CD4-positive, alpha-beta T cell treated with Interferon gamma for 1 hour (primary cell): ENCODE measurements around the gene STMN1.

Experiments used
- DNase-seq: peaks from one replicate; pipeline ENCODE4 v3.0.0-alpha.2; 2020

Gene STMN1

DNA sequence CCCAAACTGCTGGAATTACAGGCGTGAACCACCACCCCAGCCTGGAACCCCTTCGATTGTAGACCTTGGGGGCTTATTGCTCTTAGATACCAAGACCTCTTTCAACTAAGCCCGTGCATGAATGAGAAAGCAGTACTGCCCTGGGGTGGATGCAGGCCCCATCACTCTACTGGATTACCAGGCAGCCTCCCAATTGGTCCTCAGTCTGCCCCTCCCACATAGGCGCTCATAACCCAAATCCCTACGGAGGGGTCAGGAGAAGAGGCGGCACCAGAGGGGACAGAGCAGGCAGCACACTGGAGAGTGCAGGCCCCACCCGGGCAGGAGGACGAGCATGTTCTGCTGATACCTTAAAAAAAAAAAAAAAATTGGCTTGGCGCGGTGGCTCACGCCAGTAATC lies 12.4 kb upstream of the STMN1 start:
- no peak for DNase-seq

DNA sequence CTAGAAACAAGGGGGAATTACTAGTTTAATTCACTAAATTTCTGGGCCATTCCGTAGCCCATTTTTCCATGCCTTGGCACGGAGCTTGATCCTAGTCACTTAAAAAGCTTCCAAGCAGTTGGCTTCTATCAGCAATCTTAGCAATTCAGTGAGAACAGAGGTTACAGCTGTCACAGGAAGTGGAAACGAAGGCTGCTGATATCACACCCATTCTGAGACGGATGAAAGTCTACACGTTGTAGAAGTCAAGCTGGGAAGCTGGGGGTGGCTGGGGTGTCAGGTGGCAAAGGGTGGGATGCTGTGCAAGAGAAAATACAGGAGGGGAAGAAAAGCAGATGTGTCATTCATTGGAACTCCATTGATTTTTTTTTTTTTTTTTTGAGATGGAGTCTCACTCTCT lies 11.8 kb upstream of the STMN1 start:
- DNase-seq: no peak

DNA sequence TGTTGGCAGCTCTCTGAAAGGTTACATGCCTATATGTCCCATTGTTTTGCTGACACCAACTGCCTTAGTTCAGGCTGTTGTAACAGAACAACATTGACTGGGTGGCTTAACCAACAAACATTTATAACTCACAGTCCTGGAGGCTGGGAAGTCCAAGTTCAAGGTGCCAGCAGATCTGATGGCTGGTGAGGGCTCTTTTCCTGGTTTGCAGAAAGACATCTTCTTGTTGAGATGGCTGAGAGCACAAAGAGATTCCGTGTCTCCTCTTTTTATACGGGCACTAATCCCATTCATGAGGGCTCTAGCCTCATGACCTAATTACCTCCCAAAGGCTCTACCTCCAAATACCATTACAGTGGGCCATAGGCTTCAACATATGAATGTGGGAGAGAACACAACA lies 10.2 kb upstream of the STMN1 start:
- no peak for DNase-seq

DNA sequence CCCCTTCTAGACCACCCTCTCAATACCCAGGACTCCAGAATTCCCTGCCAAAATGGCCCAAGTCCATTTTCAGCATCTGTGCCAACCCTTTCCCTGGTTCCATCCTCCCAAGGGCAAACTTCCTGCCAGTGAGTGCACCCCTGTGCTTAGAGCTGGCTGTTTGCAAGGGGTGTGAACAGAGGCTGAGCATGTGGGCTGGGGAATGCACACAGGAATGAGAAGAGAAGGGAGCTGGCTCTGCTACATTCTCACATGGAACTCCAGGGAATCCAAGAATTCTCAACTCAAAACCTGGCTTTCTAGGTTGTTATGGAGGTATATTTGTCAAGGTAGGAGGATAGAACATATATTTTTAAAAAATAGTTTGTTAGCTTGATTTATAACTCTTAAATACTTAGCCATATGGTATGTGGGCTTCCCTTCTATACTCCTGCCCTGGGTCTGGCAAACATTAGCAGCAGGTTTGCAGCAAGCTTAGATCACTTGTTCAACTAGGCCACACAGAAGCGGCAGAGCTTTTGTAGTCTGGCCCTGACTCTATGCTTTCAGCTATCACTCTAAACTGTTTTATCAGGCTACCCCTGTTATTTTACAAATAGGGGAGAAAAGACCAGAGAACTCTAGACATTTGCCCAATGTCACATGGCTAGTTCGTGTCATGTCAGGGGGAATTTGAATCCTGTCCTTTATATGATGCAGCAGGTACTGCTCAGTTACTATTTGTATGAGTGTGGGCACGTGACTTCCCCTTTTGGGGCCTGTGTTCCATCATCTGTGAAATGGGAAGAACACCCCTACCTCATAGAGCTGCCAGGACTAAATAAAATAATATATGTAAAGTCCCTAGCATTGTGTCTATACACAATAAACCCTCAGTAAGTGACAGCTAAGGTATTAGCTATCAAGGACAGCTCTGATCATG lies 8.1 kb upstream of the STMN1 start:
- DNase-seq: no peak

DNA sequence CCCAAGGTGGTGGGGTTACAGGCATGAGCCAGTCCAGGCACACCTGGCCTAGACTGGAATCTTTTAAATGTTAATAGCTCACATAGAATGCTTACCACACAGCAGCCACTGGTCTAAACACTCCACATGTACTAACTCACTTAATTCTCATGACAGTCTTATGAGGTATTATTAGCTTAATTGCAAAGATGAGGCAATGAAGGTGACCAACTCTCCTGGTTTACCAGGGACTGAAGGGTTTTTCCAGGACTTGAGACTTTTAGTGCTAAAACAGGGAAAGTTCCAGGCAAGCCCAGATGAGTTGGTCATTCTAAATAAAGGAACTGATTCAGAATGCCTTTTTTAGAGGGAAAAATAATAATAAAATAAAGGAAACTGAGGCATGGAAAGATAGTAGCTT lies 7.0 kb upstream of the STMN1 start:
- DNase-seq: no peak

DNA sequence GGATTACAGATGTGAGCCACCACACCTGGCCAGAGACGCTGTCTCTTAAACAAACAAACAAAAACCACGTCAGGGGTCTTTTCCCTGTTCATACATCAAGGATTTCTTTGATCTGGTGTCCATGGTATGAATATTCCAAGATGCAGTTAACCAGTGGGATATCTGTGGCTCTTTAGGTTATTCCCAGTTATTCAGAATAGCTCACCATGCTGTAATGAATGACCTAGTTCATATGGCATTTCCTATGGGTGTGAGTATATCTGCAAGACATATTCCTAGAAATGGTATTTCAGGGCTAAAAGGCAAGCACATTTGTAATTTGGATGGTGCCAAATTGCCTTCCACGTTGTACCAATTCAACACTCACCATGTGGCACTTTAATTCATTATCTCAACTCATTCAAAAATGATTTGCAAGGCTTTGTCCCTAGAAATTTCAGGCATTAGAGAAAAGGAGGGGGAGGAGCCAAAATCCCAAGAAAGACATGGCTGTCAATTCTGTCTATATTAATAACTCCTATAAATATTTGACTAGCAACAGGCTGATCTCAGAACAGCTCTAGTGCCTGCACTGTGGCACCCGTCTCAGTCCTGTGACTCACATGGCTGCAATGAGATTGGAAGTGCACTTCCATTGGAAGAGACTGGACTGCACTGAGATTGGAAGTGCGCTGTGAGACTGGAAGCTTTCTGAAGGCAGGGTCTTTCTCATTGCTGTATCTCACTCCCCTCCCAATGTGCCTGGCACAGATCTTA lies 6.0 kb upstream of the STMN1 start:
- DNase-seq: no peak

DNA sequence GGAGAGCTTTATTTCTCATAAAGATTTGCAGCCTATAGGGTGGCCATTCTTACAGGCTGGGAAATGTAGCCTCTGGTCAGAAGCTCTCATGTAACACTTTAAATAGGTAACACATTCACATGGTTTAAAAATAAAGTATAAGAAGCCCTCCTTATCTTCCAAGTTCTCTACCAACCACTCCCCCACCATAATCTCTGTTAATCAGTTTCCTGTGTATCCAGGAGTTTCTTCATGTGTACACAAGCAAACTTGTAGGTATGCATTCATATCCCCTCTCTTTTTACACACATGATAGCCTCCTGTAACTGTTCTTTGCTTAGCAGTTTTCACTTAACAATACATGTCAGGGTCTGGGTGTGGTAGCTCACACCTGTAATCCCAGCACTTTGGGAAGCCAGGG lies 4.9 kb upstream of the STMN1 start:
- no peak for DNase-seq

DNA sequence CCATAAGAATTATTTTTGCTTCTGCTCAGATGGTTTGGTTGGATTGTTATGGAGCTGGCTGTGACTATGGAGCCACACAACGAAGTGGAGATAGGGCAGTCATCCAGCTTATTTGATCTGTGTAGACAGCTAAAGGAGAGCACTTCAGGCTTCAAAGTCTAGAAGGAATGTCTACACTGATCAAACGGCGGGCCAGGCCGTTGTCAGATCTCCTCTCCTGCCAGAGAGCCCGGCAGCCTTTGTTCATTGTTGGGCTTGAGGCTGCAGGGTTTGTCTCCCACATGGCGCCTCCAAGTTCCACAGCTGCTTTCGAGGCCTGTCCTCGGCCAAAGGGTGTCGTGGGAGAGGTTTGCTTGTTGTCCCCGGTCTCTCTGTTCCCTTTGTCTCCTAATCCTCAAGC lies 2.8 kb upstream of the STMN1 start:
- no peak for DNase-seq

DNA sequence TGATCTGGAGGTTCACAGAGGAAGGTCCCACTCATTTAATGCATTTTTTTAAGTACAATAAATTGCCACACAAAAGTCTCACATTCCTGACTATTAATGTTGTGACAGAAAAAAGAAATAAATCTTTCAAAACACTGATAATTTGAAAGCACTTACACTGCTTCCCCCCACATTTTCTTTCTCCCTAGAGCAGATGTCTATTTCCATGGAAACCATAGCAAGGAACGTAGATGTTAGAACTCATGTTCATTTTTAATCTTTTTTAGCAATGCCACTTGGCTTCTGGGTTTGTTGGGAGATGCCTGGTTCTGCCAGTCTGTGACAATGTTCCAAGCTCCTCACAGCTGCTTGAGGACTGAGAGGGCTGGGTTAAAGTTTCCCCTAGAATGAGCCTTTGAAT lies 1.9 kb upstream of the STMN1 start:
- no peak for DNase-seq

DNA sequence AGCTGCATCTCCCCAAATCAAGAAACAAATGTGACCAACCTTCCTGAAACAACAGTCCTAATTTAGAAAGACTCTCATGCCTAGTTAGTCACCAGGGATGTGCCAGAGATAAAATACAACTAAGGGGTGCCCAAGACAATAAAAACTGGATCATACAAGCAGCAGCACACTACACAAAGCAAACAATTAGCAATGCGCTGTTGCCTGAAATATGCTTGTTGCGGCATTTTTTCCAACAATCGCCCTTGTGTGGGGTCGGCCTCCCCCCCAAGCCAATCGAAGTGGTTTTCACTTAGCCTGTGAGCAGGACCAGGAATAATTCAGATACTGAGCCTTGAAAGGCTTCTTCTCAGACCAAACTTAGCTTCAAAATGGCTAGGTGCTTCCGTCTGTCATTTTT lies 1.4 kb upstream of the STMN1 start:
- no peak for DNase-seq

DNA sequence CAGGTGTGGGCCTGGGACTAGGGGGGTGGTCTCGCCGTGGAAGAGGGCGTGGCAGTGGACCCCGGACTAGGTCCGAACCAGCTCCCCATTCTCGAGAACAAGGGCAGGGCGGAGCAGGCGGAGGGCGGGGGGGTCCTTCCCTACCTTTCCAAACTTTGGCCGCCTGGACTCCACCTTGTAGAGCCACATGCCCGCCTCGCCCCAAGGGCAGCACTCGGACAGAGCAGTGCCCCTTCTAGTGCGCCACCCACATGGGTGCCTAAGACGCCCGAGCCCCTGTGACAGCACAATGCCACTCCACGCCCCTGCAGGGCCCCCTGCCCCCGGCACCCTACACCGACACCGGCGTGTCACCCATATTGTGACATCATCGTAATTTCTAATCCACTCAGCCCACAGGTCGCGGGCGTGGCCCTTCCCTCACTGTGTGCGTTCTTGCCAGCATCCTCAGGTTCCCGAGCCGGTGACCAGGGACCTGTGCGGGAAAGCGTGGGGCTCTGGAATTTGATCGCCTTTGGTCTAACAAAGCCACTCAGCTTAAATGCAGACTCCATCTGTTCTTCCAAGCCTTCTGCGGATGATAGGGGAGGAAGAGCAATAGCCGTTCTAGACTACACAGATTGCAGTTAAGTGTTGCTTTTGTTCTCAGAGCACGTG lies 553 bp upstream of the STMN1 start:
- peak; percentile 15 for DNase-seq

DNA sequence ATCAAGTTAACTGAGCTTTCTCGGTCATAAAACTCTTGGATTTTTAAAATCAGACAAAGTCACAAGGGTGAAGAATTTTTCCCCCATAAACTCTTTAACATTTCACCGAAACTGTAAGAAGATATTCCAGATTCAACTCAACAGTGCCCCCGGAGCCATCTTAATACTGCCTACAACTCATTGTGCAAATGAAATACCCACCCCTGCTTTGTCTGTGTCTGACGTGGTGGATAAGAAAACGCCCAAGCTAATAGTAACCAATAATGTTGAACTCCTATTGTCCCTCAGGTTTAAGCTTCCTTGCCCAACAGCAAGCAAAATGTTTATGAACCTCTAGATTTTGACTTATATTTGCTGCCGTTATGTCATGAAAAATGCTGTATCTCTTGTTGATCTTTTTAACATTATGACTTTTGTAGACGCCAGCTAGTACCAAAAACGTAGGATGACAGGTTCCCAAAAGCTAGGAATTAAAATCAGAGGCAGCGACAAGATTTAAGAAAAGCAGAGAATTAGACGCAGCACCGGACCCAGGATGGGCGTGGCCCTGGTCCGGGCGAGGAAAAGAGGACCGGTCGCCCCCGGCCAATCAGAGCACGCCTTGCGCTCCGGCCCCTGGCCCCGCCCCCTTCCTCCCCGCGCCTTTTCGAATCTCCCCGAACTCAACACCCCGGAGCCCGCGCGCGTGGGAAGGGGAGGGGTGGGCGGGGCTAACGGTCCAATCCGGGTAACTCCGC lies 1.1 kb downstream of the STMN1 start:
- peak; percentile 91 for DNase-seq

DNA sequence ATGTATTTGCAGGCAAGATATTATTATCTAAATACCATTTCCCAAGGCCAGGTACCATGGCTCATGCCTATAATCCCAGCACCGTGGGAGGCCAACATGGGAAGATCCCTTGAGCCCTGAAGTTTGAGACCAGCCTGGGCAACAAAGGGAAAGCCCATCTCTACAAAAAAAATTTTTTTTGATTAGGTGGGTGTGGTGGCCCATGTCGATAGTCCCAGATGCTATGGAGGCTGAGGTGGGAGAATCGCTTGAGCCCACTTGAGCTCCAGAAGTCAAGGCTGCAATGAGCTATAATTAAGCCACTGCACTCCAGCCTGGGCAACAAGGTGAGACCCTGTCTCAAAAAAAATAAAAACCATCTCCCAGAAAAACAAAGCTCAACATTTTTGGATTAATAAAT lies 2.2 kb downstream of the STMN1 start:
- no peak for DNase-seq

DNA sequence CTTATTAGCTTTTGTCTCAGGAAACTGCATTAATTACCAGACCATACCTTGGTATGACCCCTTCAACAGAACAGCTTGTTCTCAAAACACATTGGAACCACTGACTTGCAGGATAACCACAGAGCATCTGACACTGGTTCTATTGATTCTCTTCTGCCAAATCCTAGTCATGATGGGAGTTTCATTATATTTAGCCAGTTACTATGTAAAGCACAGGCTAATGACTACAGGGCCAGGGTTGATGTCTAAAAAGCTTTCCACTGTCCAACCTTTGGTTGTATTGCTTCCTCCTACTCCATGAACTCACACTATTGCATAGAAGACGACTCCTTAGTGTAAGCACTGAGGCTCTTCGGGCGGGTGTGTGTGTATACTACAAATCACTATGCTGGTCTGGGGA lies 3.8 kb downstream of the STMN1 start:
- no peak for DNase-seq

DNA sequence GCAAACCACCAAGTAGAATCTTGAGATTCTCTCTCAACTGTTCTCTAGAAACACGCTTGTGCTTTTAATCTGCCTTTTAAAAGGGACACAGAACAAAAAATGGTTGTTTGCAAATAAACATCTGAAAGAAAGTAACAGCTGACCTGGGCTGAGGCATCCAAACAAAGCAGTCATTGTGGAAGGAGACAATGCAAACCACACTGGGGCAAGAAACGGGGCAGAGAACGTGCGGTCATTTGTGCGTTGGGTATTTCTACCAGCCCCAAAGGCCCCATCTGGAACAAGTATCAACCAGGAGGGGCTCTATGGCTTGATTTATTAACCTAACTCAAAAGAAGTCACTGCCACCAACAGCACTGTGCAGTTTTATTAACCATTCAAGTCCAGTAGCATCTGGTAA lies 6.0 kb downstream of the STMN1 start:
- DNase-seq: no peak

DNA sequence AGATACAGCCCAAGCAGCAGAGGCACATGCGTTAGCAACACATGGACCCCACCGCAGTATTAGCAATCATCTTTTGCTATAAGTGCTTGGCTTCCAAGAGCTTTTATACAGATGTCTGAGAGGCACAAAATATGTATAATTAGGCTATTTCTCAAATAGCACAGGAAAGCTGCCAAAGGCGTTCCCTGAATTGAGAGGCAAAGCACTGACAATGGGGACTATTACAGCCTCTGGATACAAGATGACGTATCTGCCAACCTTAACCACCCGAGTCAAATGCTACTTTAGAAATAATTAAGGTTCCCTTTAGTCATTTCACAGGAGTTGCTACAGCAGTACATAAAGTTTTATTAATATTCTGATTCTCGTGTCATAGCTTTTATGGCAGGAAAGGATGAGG lies 6.4 kb downstream of the STMN1 start:
- DNase-seq: no peak

DNA sequence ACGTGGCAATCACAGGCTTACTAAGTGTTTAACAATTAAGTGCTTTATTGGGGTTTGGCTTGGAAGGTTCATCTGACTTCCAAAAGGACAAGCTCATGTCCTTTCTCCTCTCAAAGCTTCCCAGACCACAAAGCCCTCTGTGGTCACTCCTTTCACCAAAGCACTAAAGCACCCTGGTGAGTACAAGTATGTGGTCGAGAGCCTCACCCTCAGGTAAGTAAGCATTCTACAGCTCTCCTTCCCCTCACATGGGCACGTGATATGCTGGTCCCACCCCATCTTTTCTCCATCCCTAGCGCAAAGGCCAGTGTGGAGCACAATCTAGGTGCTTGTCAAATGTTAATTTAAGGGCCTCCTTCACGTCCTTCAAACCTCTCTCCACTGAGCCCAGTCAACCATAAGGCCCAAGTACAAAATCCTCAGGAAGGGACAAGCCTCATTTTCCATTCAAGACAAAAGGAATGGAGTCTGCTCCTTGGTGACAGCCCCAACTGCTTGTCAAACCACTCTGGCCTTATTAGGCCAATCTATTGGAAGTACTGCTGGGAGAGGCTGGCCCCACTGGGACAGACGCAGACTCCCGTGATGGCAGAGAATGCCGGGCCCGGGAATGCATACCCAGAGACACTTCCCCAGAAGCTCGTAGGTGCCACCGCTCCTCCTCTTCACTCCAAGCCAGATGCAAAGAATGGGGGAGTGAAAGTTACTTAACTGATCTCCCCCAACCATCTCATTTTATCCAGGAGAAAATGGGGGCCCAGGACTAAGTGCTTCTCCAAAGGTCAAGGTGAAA lies 7.8 kb downstream of the STMN1 start:
- DNase-seq: no peak

DNA sequence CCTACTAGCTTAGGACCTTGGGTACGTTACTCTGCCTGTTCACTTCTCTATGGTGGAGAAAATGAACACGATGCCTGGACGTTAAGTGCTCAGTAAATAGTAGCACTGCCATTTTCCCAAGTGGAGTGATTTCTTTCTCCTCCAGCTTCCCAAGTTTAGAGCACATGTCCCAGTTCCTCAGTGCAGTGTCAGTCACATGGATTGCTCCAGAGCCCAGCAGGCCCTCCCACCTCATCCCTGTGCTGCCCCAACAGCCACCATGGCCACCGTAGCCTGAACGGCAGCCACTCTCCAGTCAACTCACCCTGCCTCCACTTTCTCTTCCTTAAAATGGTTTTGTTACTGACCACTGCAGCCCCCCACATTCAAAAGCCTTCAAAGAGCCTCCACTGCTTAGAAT lies 8.5 kb downstream of the STMN1 start:
- no peak for DNase-seq

DNA sequence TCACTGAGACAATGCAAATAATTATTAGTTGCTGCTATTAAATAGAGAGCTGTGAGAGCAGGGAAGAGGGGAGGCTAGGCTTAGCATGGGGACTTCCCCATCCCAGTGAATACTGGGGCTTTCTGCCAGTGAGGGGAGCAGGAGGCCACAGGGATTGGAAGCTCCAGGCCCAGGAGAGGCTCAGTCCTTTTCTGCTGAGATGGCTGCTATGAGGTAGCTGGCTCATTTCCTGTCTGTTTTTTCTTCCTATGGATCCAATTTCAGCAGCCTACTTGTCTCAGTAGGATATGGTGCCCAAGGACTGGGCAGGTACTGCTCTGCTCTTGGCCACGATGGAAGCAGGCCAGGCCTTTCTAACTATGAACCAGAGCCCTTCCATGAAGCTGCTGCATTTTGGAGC lies 10.0 kb downstream of the STMN1 start:
- no peak for DNase-seq

DNA sequence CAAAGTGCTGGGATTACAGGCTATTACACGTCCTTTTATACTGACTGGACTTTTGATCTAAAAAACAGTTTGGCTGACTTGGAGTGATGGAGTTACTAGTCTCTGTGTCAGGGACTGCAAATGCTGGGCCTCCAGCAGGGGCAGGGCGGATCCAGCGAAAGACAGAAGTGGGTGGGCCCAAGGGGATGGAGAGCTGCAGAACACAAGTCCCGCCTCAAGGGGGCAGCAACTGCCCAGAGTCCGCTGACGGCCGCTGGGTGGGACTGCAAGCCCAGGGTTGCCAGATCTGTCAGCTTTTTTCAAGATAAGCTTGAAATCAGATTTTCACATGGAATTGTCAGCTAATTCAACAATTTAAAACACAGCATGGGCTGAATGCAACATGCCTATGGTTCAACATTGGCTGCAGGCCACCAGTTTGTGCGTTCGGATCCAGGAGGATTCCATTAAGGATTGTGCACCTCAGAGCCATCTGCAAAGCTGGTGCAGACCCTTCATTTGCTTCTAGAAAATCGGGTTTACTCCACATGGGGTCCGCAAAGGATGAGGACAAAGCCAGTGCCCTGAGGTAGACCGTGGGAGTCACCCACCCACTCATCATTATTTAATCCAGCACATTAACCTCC lies 10.7 kb downstream of the STMN1 start:
- peak; percentile 90 for DNase-seq

DNA sequence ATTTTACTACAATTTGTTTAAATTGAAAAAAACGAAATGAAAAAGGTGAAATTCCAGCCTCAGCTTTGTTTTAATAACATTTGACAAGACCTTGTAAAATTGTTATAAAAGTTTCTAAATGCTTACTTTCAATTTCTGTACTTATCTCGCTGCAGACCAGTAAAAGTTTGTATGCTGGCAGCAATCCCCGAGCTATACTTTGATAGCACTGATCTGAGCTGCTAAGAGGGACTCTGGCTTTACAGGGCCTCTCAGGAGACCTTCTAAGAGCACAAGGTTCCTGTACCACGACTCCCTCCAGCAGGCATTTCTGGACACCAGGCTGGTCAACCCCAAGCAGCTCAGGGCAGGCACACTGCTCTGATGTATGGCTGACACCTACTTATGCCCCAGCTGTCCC lies 13.1 kb downstream of the STMN1 start:
- DNase-seq: no peak

DNA sequence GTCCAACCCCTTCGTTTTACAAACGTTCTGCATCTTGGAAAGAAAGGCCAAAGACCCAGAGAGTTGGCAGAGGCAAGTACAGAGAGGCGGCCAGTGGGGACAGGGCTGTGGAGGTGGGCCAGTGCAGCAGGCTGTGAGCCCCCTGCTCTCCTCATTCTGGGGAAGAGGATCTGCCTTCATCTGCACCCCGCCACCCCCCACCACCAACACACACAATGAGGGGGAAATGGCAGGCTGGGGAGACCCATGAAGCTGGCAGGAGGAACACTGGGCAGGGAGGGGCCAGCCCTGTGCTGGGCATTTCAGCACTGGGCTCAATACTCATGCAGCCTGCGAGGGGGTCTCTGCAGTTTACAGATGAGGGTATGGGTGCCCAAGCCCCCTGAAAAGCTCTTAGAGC lies 14.6 kb downstream of the STMN1 start:
- DNase-seq: no peak
